ENCODE measurements around the gene XYLT2.

XYLT2 gene

GRCh38 chr17:50407921-50408320 lies 62.0 kb downstream of the XYLT2 start:
- H3K36me3 ChIP-seq (ENCODE audit: control insufficient read depth, low read depth, low read length): no peaks in the 10 kb centered on the region
- no peak overlapping the region for H3K9ac ChIP-seq (ENCODE audit: low read length)
- H3K4me3 ChIP-seq (ENCODE audit: low read length): no peak overlapping the region
- H3K4me1 ChIP-seq (ENCODE audit: control insufficient read depth, low read depth, low read length): peaks cover under 1% of the 10 kb centered on the region
- peaks cover 3% of the 10 kb centered on the region for H3K27me3 ChIP-seq (ENCODE audit: control insufficient read depth, insufficient read depth, low read length)
- no peaks in the 10 kb centered on the region for H3K9me3 ChIP-seq (ENCODE audit: control insufficient read depth, low read depth, low read length)
- H3K27ac ChIP-seq (ENCODE audit: low read length): no peak overlapping the region
